Measurements from ENCODE around the gene KLHL29.

GRCh38 chr2:23618794-23619530, 234.0 kb downstream of the KLHL29 start:
- TF ChIP-seq RAD21 (CRISPR knock-in tag; IDR thresholded peaks at IDR 0.05), result no peak
- no peak for TF ChIP-seq DMAP1 (CRISPR knock-in tag; IDR thresholded peaks at IDR 0.05)
- TF ChIP-seq REXO4 (CRISPR knock-in tag; IDR thresholded peaks at IDR 0.05; ENCODE audit: borderline replicate concordance), result no peak

Data from HepG2 (cell line).